Panc1 (cell line): ENCODE data around the gene CXCR5. TPM values are rescaled to one million over a fixed set of nuclear protein-coding genes. Genes with fewer than 3 reads are reported as not detected.
A peak's percentile ranks its signal among the peaks of the same experiment; 100 is the strongest.

Source experiments
- ATAC-seq: fragments of 200-7000 bp; cut with Tn5 transposase; 2 replicates; pipeline ENCODE4 v1.9.1; 2020; ENCODE audit warnings: mild to moderate bottlenecking, moderate library complexity
- BruUV-seq: library from RNA; stranded (reverse); fragments of 400-500 nt; replicated peaks from 2 replicates; lab custom pipeline; 2021; lab: Mats Ljungman, UMichigan
- CTCF ChIA-PET: fragments of 300-600 bp; sonication (Branson Sonifier 250); formaldehyde crosslinking; loops from one replicate; lab custom pipeline; 2022; ENCODE audit warnings: antibody characterized with exemption; lab: Charles Lee
- POLR2A ChIA-PET: fragments of 300-600 bp; sonication (Branson Sonifier 250); formaldehyde crosslinking; loops from one replicate; lab custom pipeline; 2022; ENCODE audit warnings: antibody characterized with exemption; lab: Charles Lee
- DNase-seq: peaks from one replicate; pipeline ENCODE4 v3.0.0-alpha.2; 2010; ENCODE audit warnings: low read depth, low spot score
- H3K27ac ChIP-seq: 2 replicates; pipeline ENCODE4 v1.5.1; 2011; ENCODE audit warnings: mild to moderate bottlenecking, low read length, inconsistent platforms
- H3K27me3 ChIP-seq: fragments of 200-500 bp; sonication (Bioruptor generic); 2 replicates; pipeline ENCODE4 v1.6.0; 2014; ENCODE audit warnings: low read length, inconsistent platforms; ENCODE audit not compliant: control insufficient read depth, insufficient read depth
- H3K36me3 ChIP-seq: fragments of 200-500 bp; sonication (Bioruptor generic); 2 replicates; pipeline ENCODE4 v1.5.1; 2014; ENCODE audit warnings: inconsistent platforms, mild to moderate bottlenecking, low read length, moderate library complexity; ENCODE audit not compliant: control insufficient read depth, insufficient read depth
- H3K4me1 ChIP-seq: 2 replicates; pipeline ENCODE4 v1.5.1; 2011; ENCODE audit warnings: inconsistent platforms, mild to moderate bottlenecking, low read length, moderate library complexity; ENCODE audit not compliant: control insufficient read depth, insufficient read depth
- H3K4me3 ChIP-seq, 2 experiments: 2 replicates each; pipeline ENCODE4 v1.5.1; 2011 to 2012; ENCODE audit warnings: low read depth in 2 of 2, low read length in 2 of 2, mild to moderate bottlenecking in 2 of 2, inconsistent platforms in 1 of 2, moderate library complexity in 1 of 2
- H3K9me3 ChIP-seq: fragments of 200-500 bp; sonication (Bioruptor generic); 2 replicates; pipeline ENCODE4 v1.5.1; 2014; ENCODE audit warnings: low read depth, mild to moderate bottlenecking, inconsistent platforms, low read length, moderate library complexity; ENCODE audit not compliant: control insufficient read depth, insufficient read depth
- CTCF ChIP-seq: fragments of 450-650 bp; IDR thresholded peaks from 2 replicates; pipeline ENCODE4 v1.5.1; 2017; ENCODE audit warnings: mild to moderate bottlenecking
- POLR2AphosphoS5 ChIP-seq: IDR thresholded peaks from 2 replicates; pipeline ENCODE4 v1.6.1; 2012; ENCODE audit warnings: mild to moderate bottlenecking, low read depth, low read length, moderate library complexity
- REST ChIP-seq, 2 experiments: IDR thresholded peaks; 2 replicates each; pipeline ENCODE4 v1.6.1; 2011 to 2012; ENCODE audit warnings: low read depth in 2 of 2, control low read depth in 1 of 2, low read length in 1 of 2, mild to moderate bottlenecking in 1 of 2, moderate library complexity in 1 of 2; ENCODE audit not compliant: insufficient read depth in 1 of 2
- SIN3A ChIP-seq: IDR thresholded peaks from 2 replicates; pipeline ENCODE4 v1.6.1; 2012; ENCODE audit warnings: low read depth, mild to moderate bottlenecking, low read length, moderate library complexity, borderline replicate concordance; ENCODE audit not compliant: insufficient read depth
- TCF7L2 ChIP-seq: IDR thresholded peaks from 2 replicates; pipeline ENCODE4 v1.6.1; 2011; ENCODE audit warnings: mild to moderate bottlenecking, low read depth, low read length, inconsistent platforms
- in situ Hi-C: cut with HindIII; loops from 2 replicates; pipeline ENCODE4 v1.10.0; 2016; ENCODE audit warnings: low sequenced_read_pairs, low pct_unique_long_range_greater_than_20kb
- intact Hi-C: fragments of 100-400 bp; cut with micrococcal nuclease; formaldehyde crosslinking; loops from one replicate; pipeline ENCODE4 v1.10.0; 2022; ENCODE audit not compliant: unreplicated experiment
- total RNA-seq: library from RNA; stranded (reverse); gene quantifications from one replicate; pipeline ENCODE4 v1.2.1, GENCODE V29; 2021; ENCODE audit not compliant: unreplicated experiment

The CXCR5 gene
- total RNA-seq, 1 experiment from 2014 or later, result not detected

- Histone ChIP-seq H3K4me3 (peak overlapping the region; percentile 29 to 37), H3K9me3 (no peaks in the 10 kb centered on the region), H3K27me3 (no peaks in the 10 kb centered on the region), H3K4me1 (peaks cover 87% of the 10 kb centered on the region), H3K27ac (peak overlapping the region; percentile 99), H3K36me3 (peaks cover 7% of the 10 kb centered on the region; the same call in 1 of the 2 replicates)
- ChIA-PET POLR2A (interaction anchor here (0.6 to 2.7 kb wide), 6 partner anchors 13 to 465 kb away, joined by 3 to 22 read pairs (median 10); partner anchors contain the start of gene BCL9L), CTCF (interaction anchor here (0.6 to 1.1 kb wide), 8 partner anchors 17 to 941 kb away, joined by 3 to 17 read pairs (median 6); partner anchors contain the start of gene BCL9L)
- in situ Hi-C loops, result no loop called here
- no peak for TF ChIP-seq CTCF
- TF ChIP-seq TCF7L2, result 0 out of 2 replicates have a peak, but pooled peaks have one; percentile 31
- TF ChIP-seq SIN3A, result peak; percentile 52; the same call in 1 of the 2 replicates
- peak; percentile 77 for TF ChIP-seq POLR2AphosphoS5
- TF ChIP-seq REST (IDR thresholded peaks at IDR 0.05; ENCODE audit: insufficient read depth in 1 of 2, low read depth in 2 of 2, low read length in 1 of 2), result no peak
- intact Hi-C loops, result no loop called here
- DNase-seq (no peak), ATAC-seq (peak; percentile 11)
- no TSS peak for BruUV-seq
Measured at GRCh38 chr11:118908901-118909618, 25.4 kb downstream of the CXCR5 start.

GRCh38 chr11:118909619-118910308, 26.1 kb downstream of the CXCR5 start:
- Histone ChIP-seq H3K4me1 (peaks cover 90% of the 10 kb centered on the region), H3K27ac (peak overlapping the region; percentile 99), H3K9me3 (no peaks in the 10 kb centered on the region), H3K36me3 (peaks cover 4% of the 10 kb centered on the region; the same call in 1 of the 2 replicates), H3K4me3 (peak overlapping the region; percentile 29 to 37), H3K27me3 (no peaks in the 10 kb centered on the region)
- in situ Hi-C loops (no loop called here), intact Hi-C loops (no loop called here)
- no peak for DNase-seq
- ChIA-PET CTCF (interaction anchor here (0.5 to 1.0 kb wide), 6 partner anchors 16 to 941 kb away, joined by 4 to 17 read pairs (median 8); partner anchors contain the start of gene BCL9L), POLR2A (interaction anchor here (0.9 to 2.7 kb wide), 4 partner anchors 12 to 21 kb away, joined by 3 to 22 read pairs (median 7); partner anchors contain the start of gene BCL9L)
- TF ChIP-seq POLR2AphosphoS5, result peak; percentile 40
- TF ChIP-seq CTCF, result no peak
- no peak for ATAC-seq
- BruUV-seq, result TSS peak; percentile 87
